Esophagus squamous epithelium (tissue), 4 donors: Measurements from ENCODE around the gene INPP4B.

Experiments used
- CTCF ChIP-seq, 6 experiments: fragments of 450-650 bp in 4 of 6; fragments of 200-600 bp in 2 of 6; sonication (generic) in 2 of 6; IDR thresholded peaks; one replicate each; pipeline ENCODE4 v1.5.1; 2016 to 2019; ENCODE audit warnings: antibody characterized with exemption in 6 of 6, mild to moderate bottlenecking in 4 of 6, moderate library complexity in 4 of 6
- POLR2A ChIP-seq, 4 donors: fragments of 450-650 bp; IDR thresholded peaks; one replicate each; pipeline ENCODE4 v1.6.1; 2017; ENCODE audit warnings: antibody characterized with exemption in 4 of 4, mild to moderate bottlenecking in 4 of 4, moderate library complexity in 3 of 4

- no peak for TF ChIP-seq CTCF (IDR thresholded peaks at IDR 0.05)
- TF ChIP-seq POLR2A (IDR thresholded peaks at IDR 0.05) = no peak
Observed at GRCh38 chr4:142064181-142064580, 781.9 kb downstream of the INPP4B start.
